HepG2 (cell line): ENCODE measurements around the gene NFATC1. TPM values are rescaled to one million over a fixed set of nuclear protein-coding genes. Genes with fewer than 3 reads are reported as not detected.

Source experiments
- ATAC-seq: fragments of 200-7000 bp; cut with Tn5 transposase; 3 replicates; pipeline ENCODE4 v1.9.1; 2020; ENCODE audit warnings: mild to moderate bottlenecking, moderate library complexity
- BruUV-seq: library from RNA; stranded (reverse); fragments of 400-500 nt; replicated peaks from 2 replicates; lab custom pipeline; 2021; lab: Mats Ljungman, UMichigan
- CTCF ChIA-PET: fragments of 300-600 bp; formaldehyde crosslinking; extraction: SDS; loops from one replicate; lab custom pipeline; 2021; ENCODE audit warnings: low total read pairs, inconsistent platforms, low intra/inter-chr PET ratio; lab: Yijun Ruan, JAX
- POLR2A ChIA-PET: fragments of 350-600 bp; sonication (Branson Sonifier 250); formaldehyde crosslinking; loops from one replicate; lab custom pipeline; 2020; ENCODE audit warnings: antibody characterized with exemption, inconsistent platforms; lab: Yijun Ruan, JAX
- DNase-seq: peaks from one replicate; pipeline ENCODE4 v3.0.0-alpha.2; 2015; ENCODE audit warnings: low spot score
- FAIRE-seq: peaks from 3 replicates; lab custom pipeline; 2011; peaks lifted over from hg19 to GRCh38; lab: Jason Lieb, UNC
- H2AFZ ChIP-seq: one replicate; pipeline ENCODE4 v1.6.1; 2011; ENCODE audit warnings: low read length, inconsistent platforms
- H3K27ac ChIP-seq: fragments of 300-600 bp; 3 replicates; pipeline ENCODE4 v1.8.0; 2011; ENCODE audit warnings: mixed run types, mild to moderate bottlenecking, mixed read lengths, low read length, inconsistent platforms; ENCODE audit not compliant: insufficient read depth; ENCODE audit errors: extremely low read length
- H3K27me3 ChIP-seq, 2 experiments: fragments of 200-600 bp in 1 of 2; 2 replicates in 1 of 2; 3 replicates in 1 of 2; pipeline versions ENCODE4 v1.6.0 to v1.8.0; 2011; ENCODE audit warnings: low read length in 2 of 2, mild to moderate bottlenecking in 2 of 2, moderate library complexity in 2 of 2, inconsistent platforms in 1 of 2; ENCODE audit not compliant: insufficient read depth in 2 of 2, control insufficient read depth in 1 of 2
- H3K36me3 ChIP-seq, 2 experiments: fragments of 200-600 bp in 1 of 2; replicated peaks in 1 of 2; 2 replicates in 1 of 2; 3 replicates in 1 of 2; pipeline versions ENCODE4 v1.5.1 to v1.8.0; 2011; ENCODE audit warnings: low read length in 2 of 2, inconsistent platforms in 1 of 2; ENCODE audit not compliant: insufficient read depth in 2 of 2, control insufficient read depth in 1 of 2
- H3K4me1 ChIP-seq: 2 replicates; pipeline ENCODE4 v1.5.1; 2012; ENCODE audit warnings: low read length, inconsistent platforms; ENCODE audit not compliant: insufficient read depth
- H3K4me2 ChIP-seq: 2 replicates; pipeline ENCODE4 v1.6.0; 2011; ENCODE audit warnings: low read depth, low read length, inconsistent platforms
- H3K4me3 ChIP-seq, 3 experiments: fragments of 200-600 bp in 1 of 3; sonication (generic), shearing (Covaris generic) in 1 of 3; replicated peaks in 1 of 3; 2 replicates each; pipeline ENCODE4 v1.5.1; 2011 to 2016; ENCODE audit warnings: low read length in 3 of 3, inconsistent platforms in 2 of 3, low read depth in 2 of 3, mild to moderate bottlenecking in 2 of 3, control low read depth in 1 of 3, mixed read lengths in 1 of 3; ENCODE audit not compliant: insufficient read depth in 1 of 3
- H3K79me2 ChIP-seq: one replicate; pipeline ENCODE4 v1.6.1; 2011; ENCODE audit warnings: low read length, inconsistent platforms; ENCODE audit not compliant: insufficient read depth
- H3K9ac ChIP-seq: 2 replicates; pipeline ENCODE4 v1.6.0; 2011; ENCODE audit warnings: mild to moderate bottlenecking, low read depth, low read length, inconsistent platforms; ENCODE audit not compliant: insufficient read depth
- H3K9me3 ChIP-seq: 2 replicates; pipeline ENCODE4 v1.5.1; 2012; ENCODE audit warnings: mild to moderate bottlenecking, low read length
- H4K20me1 ChIP-seq: 2 replicates; pipeline ENCODE4 v1.6.0; 2011; ENCODE audit warnings: inconsistent platforms, mild to moderate bottlenecking, low read length, moderate library complexity; ENCODE audit not compliant: insufficient read depth
- WGBS: methylation state at CpG from one replicate; pipeline ENCODE4 v1.1.6; 2017; ENCODE audit warnings: low lambda C conversion rate; 5-methylcytosine and 5-hydroxymethylcytosine counted together
- in situ Hi-C: cut with HindIII; loops from 2 replicates; pipeline ENCODE4 v1.10.0; 2017; ENCODE audit warnings: low pct_unique_long_range_greater_than_20kb; ENCODE audit not compliant: extremely low pct_ligation_motif_present
- intact Hi-C: fragments of 100-400 bp; cut with micrococcal nuclease; formaldehyde crosslinking; loops from one replicate; pipeline ENCODE4 v1.10.0; 2022; ENCODE audit not compliant: unreplicated experiment
- polyA plus RNA-seq, 8 experiments: library from polyadenylated mRNA; depleted of rRNA in 3 of 8; stranded (reverse) in 7 of 8; unstranded in 1 of 8; fragments of >200 nt; fragmentation: Illumina TruSeq in 4 of 8; extraction: Trizol in 4 of 8; gene quantifications; 2 replicates each; pipeline versions ENCODE4 v1.2.1 to v1.2.3, GENCODE V29; 2011 to 2016; ENCODE audit warnings: low read depth in 4 of 8, missing spikeins in 1 of 8, mixed read lengths in 1 of 8; ENCODE audit not compliant: insufficient read depth in 1 of 8
- total RNA-seq, 5 experiments: library from RNA; depleted of rRNA; stranded (reverse); fragments of >200 nt; fragmentation: Illumina TruSeq; extraction: Trizol; gene quantifications; 2 replicates each; pipeline ENCODE4 v1.2.3, GENCODE V29; 2016; ENCODE audit warnings: low read depth in 1 of 5
- TF ChIP-seq, protein P1 (sequence below): sonication (generic); formaldehyde crosslinking; IDR thresholded peaks from 2 replicates; pipeline ENCODE4 v1.4.0; 2020; ENCODE audit warnings: missing genetic modification reagents, borderline replicate concordance
- TF ChIP-seq, protein P2 (sequence below): sonication (generic); formaldehyde crosslinking; IDR thresholded peaks from 2 replicates; pipeline ENCODE4 v1.5.0; 2020; ENCODE audit warnings: mild to moderate bottlenecking, missing genetic modification reagents, borderline replicate concordance

Gene NFATC1
- total and polyA plus RNA-seq, 2 of the 13 experiments (the other 11 are each of a cell fraction or from before 2014, with no cell fraction given) = not detected

DNA sequence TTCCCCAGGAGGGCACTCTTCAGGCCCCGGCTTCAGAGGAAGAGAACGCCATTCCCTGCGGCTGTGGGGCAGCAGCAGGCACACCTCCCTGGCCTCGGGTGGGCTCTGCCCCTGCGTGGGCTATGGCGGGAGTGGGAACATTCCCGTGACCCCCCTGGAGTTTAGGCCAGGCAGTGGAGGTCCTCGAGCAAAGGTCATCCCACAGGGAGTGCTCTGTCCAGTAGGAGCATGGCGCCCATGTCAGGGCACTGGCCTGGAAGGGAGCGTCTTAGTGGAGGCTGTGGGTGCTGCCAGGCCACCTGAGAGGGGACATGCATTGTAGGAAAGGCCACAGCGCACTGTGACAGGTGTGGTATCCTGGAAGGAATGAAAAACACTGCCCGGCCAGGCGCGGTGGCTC, 9.2 kb upstream of the NFATC1 start:
- 78% methylated on average over 5 of the region's 14 CpGs for WGBS
- H3K9me3 ChIP-seq = no peaks in the 10 kb centered on the region
- in situ Hi-C loops = no loop called here
- ATAC-seq (no peak), FAIRE-seq (no peak), DNase-seq (no peak)
- no peaks in the 10 kb centered on the region for H3K4me1 ChIP-seq
- no peak overlapping the region for H3K4me3 ChIP-seq
- peaks cover 4 to 72% of the 10 kb centered on the region in 2 experiments; a peak in 4 of 5 replicates for H3K27me3 ChIP-seq
- H3K4me2 ChIP-seq = no peak overlapping the region
- intact Hi-C loops = no loop called here
- H3K9ac ChIP-seq = no peak overlapping the region
- BruUV-seq = no TSS peak
- no peaks in the 10 kb centered on the region for H3K79me2 ChIP-seq
- H2AFZ ChIP-seq = no peak overlapping the region
- H3K36me3 ChIP-seq = no peaks in the 10 kb centered on the region
- H4K20me1 ChIP-seq = no peaks in the 10 kb centered on the region
- TF ChIP-seq, protein P1, sequence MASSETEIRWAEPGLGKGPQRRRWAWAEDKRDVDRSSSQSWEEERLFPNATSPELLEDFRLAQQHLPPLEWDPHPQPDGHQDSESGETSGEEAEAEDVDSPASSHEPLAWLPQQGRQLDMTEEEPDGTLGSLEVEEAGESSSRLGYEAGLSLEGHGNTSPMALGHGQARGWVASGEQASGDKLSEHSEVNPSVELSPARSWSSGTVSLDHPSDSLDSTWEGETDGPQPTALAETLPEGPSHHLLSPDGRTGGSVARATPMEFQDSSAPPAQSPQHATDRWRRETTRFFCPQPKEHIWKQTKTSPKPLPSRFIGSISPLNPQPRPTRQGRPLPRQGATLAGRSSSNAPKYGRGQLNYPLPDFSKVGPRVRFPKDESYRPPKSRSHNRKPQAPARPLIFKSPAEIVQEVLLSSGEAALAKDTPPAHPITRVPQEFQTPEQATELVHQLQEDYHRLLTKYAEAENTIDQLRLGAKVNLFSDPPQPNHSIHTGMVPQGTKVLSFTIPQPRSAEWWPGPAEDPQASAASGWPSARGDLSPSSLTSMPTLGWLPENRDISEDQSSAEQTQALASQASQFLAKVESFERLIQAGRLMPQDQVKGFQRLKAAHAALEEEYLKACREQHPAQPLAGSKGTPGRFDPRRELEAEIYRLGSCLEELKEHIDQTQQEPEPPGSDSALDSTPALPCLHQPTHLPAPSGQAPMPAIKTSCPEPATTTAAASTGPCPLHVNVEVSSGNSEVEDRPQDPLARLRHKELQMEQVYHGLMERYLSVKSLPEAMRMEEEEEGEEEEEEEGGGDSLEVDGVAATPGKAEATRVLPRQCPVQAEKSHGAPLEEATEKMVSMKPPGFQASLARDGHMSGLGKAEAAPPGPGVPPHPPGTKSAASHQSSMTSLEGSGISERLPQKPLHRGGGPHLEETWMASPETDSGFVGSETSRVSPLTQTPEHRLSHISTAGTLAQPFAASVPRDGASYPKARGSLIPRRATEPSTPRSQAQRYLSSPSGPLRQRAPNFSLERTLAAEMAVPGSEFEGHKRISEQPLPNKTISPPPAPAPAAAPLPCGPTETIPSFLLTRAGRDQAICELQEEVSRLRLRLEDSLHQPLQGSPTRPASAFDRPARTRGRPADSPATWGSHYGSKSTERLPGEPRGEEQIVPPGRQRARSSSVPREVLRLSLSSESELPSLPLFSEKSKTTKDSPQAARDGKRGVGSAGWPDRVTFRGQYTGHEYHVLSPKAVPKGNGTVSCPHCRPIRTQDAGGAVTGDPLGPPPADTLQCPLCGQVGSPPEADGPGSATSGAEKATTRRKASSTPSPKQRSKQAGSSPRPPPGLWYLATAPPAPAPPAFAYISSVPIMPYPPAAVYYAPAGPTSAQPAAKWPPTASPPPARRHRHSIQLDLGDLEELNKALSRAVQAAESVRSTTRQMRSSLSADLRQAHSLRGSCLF (CRISPR knock-in tag) = no peak
- TF ChIP-seq, protein P2, sequence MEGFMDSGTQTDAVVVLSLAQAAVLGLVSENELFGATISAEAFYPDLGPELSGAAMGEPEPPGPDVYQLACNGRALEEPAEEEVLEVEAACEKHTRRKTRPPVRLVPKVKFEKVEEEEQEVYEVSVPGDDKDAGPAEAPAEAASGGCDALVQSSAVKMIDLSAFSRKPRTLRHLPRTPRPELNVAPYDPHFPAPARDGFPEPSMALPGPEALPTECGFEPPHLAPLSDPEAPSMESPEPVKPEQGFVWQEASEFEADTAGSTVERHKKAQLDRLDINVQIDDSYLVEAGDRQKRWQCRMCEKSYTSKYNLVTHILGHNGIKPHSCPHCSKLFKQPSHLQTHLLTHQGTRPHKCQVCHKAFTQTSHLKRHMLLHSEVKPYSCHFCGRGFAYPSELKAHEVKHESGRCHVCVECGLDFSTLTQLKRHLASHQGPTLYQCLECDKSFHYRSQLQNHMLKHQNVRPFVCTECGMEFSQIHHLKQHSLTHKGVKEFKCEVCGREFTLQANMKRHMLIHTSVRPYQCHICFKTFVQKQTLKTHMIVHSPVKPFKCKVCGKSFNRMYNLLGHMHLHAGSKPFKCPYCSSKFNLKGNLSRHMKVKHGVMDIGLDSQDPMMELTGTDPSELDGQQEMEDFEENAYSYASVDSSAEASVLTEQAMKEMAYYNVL = no peak
- H3K27ac ChIP-seq = no peak overlapping the region
- POLR2A ChIA-PET = no interaction called here
- CTCF ChIA-PET = no interaction called here
